Colonic mucosa (tissue), 4 donors: Measurements from ENCODE around the gene OR52E2. TPM values are rescaled to one million over a fixed set of nuclear protein-coding genes. Genes with fewer than 3 reads are reported as not detected.

Source experiments
- DNase-seq: peaks from one replicate; pipeline ENCODE4 v3.0.0-alpha.2; 2020
- H3K27ac ChIP-seq: fragments of 200-600 bp; one replicate; pipeline ENCODE4 v1.8.0; 2021
- H3K27me3 ChIP-seq: fragments of 200-600 bp; one replicate; pipeline ENCODE4 v1.8.0; 2021
- H3K36me3 ChIP-seq: fragments of 200-600 bp; one replicate; pipeline ENCODE4 v1.8.0; 2021
- H3K4me1 ChIP-seq: fragments of 200-600 bp; one replicate; pipeline ENCODE4 v1.8.0; 2021; ENCODE audit warnings: mild to moderate bottlenecking
- H3K4me3 ChIP-seq: fragments of 200-600 bp; one replicate; pipeline ENCODE4 v1.8.0; 2021
- H3K9ac ChIP-seq, 2 donors: one replicate each; pipeline ENCODE4 v1.7.0; 2013; ENCODE audit warnings: control low read depth in 2 of 2, low read depth in 2 of 2, low read length in 2 of 2
- H3K9me3 ChIP-seq: fragments of 200-600 bp; one replicate; pipeline ENCODE4 v1.8.0; 2021
- intact Hi-C: fragments of 100-400 bp; cut with DNase I; formaldehyde crosslinking; loops from one replicate; pipeline ENCODE4 v1.14.1; 2022
- total RNA-seq, 2 donors: library from RNA; stranded (reverse); fragmentation: NEBNext Ultra II Directional in 1 of 2; extraction: Animal tissue kit (Norgen Biotek cat#: 25700) in 1 of 2; gene quantifications; one replicate each; pipeline ENCODE4 v1.2.1, GENCODE V29; 2021
- TF ChIP-seq, protein P1 (sequence below): fragments of 200-600 bp; IDR thresholded peaks from one replicate; pipeline ENCODE4 v1.8.0; 2022; ENCODE audit warnings: antibody characterized with exemption, mild to moderate bottlenecking
- donor health status: healthy.
- donor health status: DM: no; HTN: no; CAD: no.
- donor health status: DM: no; HTN: no; CAD: no.

The OR52E2 gene
- total RNA-seq, 2 donors from 2014 or later, result not detected

DNA sequence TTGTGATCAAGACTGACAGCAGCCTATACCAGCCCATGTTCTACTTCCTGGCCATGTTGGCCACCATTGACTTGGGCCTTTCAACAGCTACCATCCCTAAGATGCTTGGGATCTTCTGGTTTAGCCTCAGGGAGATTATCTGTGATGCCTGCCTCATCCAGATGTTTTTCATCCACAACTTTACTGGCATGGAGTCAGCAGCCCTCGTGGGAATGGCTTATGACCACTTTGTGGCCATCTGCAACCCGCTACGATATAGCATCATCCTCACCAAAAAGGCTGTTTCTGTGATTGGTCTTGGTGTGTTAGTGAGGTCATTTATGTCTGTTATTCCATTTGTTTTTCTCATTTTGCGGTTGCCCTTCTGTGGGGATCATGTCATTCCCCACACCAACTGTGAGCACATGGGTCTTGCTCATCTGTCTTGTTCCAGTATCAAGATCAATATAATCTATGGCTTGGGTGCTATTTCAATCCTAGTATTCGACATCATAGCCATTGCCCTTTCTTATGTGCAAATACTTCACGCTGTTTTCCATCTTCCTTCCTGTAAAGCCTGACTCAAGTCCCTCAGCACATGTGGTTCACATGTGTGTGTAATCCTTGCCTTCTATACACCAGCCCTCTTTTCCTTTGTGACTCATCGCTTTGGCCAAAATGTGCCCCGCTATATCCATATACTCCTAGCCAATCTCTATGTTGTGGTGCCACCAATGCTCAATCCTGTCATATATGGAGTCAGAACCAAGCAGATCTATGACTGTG is 33.6 kb upstream of the OR52E2 start:
- Histone ChIP-seq H3K9ac (no peak overlapping the region), H3K9me3 (no peaks in the 10 kb centered on the region), H3K27ac (no peak overlapping the region), H3K36me3 (no peaks in the 10 kb centered on the region), H3K27me3 (no peaks in the 10 kb centered on the region), H3K4me3 (no peak overlapping the region), H3K4me1 (no peaks in the 10 kb centered on the region)
- DNase-seq, result no peak
- TF ChIP-seq, protein P1, sequence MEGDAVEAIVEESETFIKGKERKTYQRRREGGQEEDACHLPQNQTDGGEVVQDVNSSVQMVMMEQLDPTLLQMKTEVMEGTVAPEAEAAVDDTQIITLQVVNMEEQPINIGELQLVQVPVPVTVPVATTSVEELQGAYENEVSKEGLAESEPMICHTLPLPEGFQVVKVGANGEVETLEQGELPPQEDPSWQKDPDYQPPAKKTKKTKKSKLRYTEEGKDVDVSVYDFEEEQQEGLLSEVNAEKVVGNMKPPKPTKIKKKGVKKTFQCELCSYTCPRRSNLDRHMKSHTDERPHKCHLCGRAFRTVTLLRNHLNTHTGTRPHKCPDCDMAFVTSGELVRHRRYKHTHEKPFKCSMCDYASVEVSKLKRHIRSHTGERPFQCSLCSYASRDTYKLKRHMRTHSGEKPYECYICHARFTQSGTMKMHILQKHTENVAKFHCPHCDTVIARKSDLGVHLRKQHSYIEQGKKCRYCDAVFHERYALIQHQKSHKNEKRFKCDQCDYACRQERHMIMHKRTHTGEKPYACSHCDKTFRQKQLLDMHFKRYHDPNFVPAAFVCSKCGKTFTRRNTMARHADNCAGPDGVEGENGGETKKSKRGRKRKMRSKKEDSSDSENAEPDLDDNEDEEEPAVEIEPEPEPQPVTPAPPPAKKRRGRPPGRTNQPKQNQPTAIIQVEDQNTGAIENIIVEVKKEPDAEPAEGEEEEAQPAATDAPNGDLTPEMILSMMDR, result no peak
- intact Hi-C loops, result no loop called here

DNA sequence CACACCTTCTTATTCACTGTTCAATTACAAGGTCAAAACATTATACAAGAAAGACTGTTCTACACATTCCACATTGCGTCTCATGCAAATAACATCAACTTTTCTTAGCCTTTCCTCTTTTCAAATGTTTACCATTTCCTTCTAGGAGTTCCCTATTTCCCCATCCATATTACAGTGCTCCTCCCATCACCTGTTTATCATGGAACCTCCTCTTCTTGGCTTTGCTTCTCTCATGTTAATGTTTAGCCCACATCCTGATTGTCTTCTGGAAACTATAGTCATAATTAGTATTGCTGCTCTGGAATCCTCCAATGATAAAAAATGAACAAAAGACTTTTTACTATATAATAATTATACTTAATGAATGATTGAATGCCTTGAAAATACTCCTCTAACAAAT is 31.2 kb upstream of the OR52E2 start:
- no peak overlapping the region for H3K9ac ChIP-seq
- intact Hi-C loops, result no loop called here
- no peaks in the 10 kb centered on the region for H3K36me3 ChIP-seq
- no peak overlapping the region for H3K4me3 ChIP-seq
- no peak overlapping the region for H3K27ac ChIP-seq
- no peaks in the 10 kb centered on the region for H3K27me3 ChIP-seq
- no peak for DNase-seq
- TF ChIP-seq, protein P1, result no peak
- no peaks in the 10 kb centered on the region for H3K4me1 ChIP-seq
- no peaks in the 10 kb centered on the region for H3K9me3 ChIP-seq

GRCh38 chr11:5088556-5088955 is 29.1 kb upstream of the OR52E2 start:
- intact Hi-C loops, result no loop called here
- H3K27ac ChIP-seq, result no peak overlapping the region
- no peaks in the 10 kb centered on the region for H3K27me3 ChIP-seq
- no peaks in the 10 kb centered on the region for H3K9me3 ChIP-seq
- H3K4me3 ChIP-seq, result no peak overlapping the region
- no peak for DNase-seq
- TF ChIP-seq, protein P1, result no peak
- H3K4me1 ChIP-seq, result no peaks in the 10 kb centered on the region
- H3K9ac ChIP-seq, result no peak overlapping the region
- no peaks in the 10 kb centered on the region for H3K36me3 ChIP-seq

GRCh38 chr11:5083602-5084001 is 24.2 kb upstream of the OR52E2 start:
- TF ChIP-seq, protein P1, result no peak
- no peak for DNase-seq
- Histone ChIP-seq H3K9me3 (no peaks in the 10 kb centered on the region), H3K4me1 (no peaks in the 10 kb centered on the region), H3K27me3 (no peaks in the 10 kb centered on the region), H3K36me3 (no peaks in the 10 kb centered on the region), H3K27ac (no peak overlapping the region), H3K9ac (no peak overlapping the region), H3K4me3 (no peak overlapping the region)
- intact Hi-C loops, result no loop called here

GRCh38 chr11:5081405-5081804 is 22.0 kb upstream of the OR52E2 start:
- Histone ChIP-seq H3K4me1 (no peaks in the 10 kb centered on the region), H3K27ac (no peak overlapping the region), H3K9me3 (no peaks in the 10 kb centered on the region), H3K4me3 (no peak overlapping the region), H3K36me3 (no peaks in the 10 kb centered on the region), H3K9ac (no peak overlapping the region), H3K27me3 (no peaks in the 10 kb centered on the region)
- TF ChIP-seq, protein P1, result no peak
- intact Hi-C loops, result no loop called here
- DNase-seq, result no peak
